Right ventricle myocardium superior (tissue), 1 donor: ENCODE data around the gene PCSK7. TPM values are rescaled to one million over a fixed set of nuclear protein-coding genes. Genes with fewer than 3 reads are reported as not detected.
A peak's percentile ranks its signal among the peaks of the same experiment; 100 is the strongest.

Source experiments
- ATAC-seq: fragments of 200-7000 bp; cut with Tn5 transposase; one replicate; pipeline ENCODE4 v1.9.1; 2020; ENCODE audit warnings: mild to moderate bottlenecking; ENCODE audit not compliant: poor library complexity
- DNase-seq: peaks from one replicate; pipeline ENCODE4 v3.0.0-alpha.2; 2020
- intact Hi-C: fragments of 100-400 bp; cut with DNase I; formaldehyde crosslinking; loops from one replicate; pipeline ENCODE4 v1.11.2; 2022
- total RNA-seq: library from RNA; stranded (reverse); fragmentation: NEBNext Ultra II Directional; extraction: Animal tissue kit (Norgen Biotek cat#: 25700); gene quantifications from one replicate; pipeline ENCODE4 v1.2.1, GENCODE V29; 2021
- donor health status: DM: no; HTN: yes; CAD: no; lungs with severe emphysema.

The PCSK7 gene
- total RNA-seq, 1 donor from 2014 or later, result 22.3 TPM

DNA sequence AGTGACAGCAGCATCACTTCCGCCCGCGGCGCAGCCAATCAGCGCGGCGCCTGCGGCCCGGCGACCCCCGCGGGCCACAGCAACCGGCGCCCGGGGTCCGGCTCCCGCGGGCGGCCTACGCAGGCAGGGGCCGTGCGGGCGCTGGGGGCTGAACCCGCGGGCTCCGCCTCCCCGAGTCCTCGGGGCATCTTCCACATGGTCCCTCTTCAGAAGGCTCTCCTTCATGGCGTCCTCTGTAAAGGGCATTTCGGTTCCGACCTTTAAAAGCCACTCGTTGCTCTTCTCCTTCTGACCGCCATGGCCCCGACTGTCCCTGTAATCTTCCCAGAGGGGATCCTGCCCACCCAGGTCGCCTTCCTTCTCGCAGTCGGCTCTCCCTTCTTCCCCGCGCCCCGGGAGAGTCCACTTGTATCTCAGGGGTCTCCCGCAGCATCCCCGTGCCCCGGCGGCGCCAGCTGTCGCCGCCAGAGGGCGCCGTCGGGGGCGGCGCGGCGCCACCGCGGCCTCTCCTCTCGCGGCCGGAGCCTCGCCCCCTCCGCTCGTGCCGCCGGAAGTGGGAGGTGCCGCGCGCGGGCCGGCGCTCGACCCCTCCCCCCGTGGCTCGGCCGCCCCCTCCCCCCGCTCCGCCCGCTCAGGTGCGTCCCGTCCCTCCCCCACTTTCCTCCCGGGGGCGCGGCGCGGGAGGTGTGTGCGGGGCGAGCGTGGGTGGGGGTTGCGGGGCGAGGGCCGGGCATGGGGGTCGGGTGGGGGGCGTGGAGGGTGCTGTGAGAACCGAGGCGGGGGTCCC is 412 bp upstream of the PCSK7 start, which contains the start of gene RNF214:
Gene RNF214, plus strand, starts transcription at position 580 of the 787 bp plus-strand sequence. CDS start 1,602 bp downstream, outside the sequence.
- DNase-seq (peak; percentile 84), ATAC-seq (peak; percentile 95)

DNA sequence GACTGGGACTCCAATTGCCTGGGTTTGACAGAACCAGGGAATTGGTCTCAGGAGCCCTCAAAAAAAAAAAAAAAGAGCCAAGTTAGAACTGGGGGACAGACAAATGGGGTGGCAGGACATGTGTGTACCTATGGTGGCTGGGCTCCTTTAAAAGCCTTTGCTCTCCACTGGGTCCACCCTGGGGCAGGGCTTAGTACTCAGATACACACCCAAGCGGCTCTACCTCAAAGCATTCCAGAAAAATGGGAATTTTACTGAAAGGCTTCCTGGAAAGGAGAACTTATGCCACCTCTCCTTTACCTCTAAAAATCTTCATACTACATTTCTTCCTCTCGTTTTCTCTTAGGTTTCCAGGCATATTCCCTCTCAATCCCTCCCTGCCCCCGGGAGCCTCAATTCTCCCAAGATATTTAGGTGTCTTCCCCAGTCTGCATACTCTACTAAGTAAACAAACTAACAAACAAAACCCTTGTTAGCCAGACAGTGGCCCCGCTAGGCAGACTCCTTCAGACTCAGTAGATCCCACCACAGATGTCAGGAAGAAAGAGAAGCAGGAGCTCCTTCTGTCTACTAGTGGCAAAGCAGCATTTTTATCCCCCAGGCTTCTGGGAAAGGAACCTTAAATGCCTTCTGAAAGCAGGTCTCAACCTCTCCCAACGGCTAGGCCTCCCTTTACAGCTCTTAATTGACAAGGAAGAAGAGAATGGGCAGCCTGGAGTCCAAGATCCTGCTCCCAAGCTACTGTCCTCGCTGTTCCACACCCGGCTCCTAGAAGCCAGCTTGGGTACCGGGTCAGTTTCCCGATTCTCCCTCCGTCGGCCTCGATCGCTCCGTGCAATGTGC is 653 bp downstream of the PCSK7 start:
- ATAC-seq (no peak), DNase-seq (no peak)
- intact Hi-C loops, result no loop called here

More for the DNA sequence above, 412 bp upstream of the PCSK7 start, which contains the start of gene RNF214:
- intact Hi-C loops, result no loop called here

DNA sequence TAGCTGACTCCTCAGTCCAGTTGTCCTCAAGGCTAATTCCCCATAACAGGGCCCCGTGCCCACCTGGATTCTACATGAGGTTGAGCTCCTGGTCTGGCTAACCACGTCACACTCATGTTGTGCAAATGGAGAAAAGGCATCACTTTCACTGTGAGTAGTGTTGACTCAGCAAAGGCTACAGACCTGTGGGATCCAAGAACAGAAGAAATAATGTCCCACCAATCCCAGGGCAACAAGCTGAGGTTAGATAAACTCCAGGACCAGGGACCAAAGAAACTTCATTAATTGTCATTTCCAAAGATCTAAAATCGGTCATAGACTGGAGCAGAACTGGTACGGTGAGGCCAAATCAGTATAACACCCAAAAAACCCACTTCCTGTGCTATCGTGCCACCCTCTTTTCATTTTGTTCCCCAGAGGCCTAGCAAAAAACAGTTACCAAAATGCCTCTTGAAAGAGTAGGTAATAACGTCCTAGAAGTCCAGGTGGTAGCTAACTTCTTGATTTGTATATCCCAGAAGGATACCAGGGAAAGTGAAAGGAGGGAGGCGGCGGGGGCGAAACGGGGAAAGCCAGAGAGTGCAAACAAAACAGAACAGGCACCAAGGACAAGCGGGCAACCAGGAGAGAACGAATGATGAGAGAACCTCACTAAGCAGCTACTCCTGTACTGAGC is 1.4 kb downstream of the PCSK7 start:
- DNase-seq (no peak), ATAC-seq (no peak)
- intact Hi-C loops, result no loop called here

DNA sequence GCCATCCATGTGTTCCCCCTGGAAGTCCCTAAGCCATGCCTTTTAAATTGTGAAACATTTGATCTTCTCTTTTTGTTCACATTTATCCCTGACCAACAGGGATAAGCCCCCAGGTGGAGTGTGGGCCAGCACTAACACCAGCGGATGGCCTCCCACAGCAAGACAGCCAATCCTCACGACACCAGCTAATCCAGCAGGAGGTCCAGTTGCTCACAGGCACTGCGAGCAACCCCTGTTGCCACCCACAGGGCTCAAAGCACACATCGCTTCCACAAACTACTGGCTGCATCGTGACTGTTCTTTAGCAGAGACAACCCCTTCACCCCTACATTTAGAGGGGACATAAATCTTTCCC is 2.0 kb downstream of the PCSK7 start:
- ATAC-seq, result no peak
- DNase-seq, result no peak

DNA sequence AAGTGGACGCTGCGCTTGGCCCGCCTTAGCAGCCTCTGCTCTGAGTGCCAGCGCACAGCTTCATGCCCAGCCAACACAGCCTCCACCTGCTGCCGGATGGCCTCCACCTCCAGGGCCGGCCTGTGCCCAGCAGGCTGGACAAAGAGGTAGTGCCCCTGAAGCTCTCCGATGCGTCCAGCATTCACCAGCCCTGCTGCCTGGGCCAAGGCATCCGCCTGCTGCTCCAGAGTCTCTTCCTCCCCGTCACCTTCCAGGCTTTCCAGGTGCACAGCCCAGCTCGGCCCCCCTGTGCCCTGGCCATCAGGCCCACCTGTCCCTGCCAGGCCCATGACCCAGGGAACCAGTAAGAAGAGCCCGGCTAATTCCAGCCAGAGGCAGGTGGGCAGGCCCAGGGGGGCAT is 2.5 kb downstream of the PCSK7 start:
- intact Hi-C loops, result loop anchor here (10.0 kb wide), 1 partner anchor 435 kb away; the partner anchor contains the start of gene APOA5
- DNase-seq (no peak), ATAC-seq (no peak)

More for the DNA sequence above, 2.0 kb downstream of the PCSK7 start:
- intact Hi-C loops, result loop anchor here (10.0 kb wide), 1 partner anchor 435 kb away; the partner anchor contains the start of gene APOA5

DNA sequence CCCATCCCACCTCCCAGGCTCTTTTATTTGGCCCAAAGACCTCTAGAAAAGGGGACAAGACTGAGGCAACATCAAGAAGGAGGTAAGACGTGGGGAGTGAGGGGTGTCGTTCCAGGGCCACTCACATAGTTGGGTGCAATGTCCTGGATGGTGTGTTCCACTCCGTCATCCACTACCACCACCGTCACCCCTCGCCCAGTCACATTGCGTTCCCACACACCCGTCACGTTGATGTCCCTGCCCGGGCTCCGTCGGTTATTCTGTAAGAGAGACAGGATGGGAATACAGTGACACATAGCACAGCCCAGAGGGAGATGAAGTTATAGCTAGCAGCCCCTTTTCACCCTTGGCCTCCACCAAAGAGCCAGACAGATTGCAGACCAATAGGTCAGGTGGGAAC is 3.8 kb downstream of the PCSK7 start:
- DNase-seq, result no peak
- intact Hi-C loops, result loop anchor here (10.0 kb wide), 1 partner anchor 433 kb away; the partner anchor contains the start of gene APOA5
- no peak for ATAC-seq

DNA sequence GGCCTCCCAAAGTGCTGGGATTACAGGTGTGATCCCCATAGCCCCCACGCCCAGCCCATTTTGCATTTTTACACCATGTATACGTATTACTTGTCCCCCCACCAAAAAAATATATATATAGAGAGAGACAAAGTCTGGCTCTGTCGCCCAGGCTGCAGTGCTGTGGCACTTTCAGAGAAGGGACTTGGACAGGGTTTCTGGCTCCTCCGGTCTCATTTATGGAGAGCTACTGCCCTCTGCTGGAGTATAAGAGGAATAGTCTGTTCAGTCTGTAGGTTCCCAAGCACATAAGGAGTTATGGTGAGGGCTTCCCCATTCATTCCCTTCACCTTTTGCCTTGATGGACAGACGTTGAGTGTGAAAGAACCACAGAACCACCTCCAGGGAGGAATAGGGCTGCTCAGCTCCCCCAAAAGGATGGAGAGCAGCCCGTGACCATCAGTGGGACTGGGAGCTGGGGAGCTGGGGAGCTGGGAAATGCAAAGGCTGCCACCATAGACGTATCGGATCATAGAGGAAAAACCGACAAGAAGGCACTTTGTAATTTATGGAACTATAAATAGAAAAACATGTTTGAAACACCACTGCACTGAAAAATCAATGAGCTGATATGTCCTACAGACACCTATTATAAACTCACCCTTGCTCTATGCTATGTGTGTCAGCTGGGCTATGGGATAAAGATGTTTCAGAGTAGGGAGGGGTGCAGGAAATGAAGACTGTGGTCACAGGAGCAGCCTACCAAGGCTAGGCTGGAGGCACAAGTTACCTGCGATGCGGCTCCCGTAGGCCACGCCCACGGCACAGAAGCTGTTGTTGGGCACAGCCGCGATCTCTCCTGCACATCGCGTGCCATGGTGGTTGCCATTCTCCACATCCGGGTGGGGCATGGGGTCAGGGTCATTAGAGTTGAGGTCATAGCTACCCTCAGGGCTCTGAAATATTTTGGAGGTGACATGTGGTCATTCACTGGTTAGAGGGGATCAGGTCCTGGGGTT is 5.2 kb downstream of the PCSK7 start:
- DNase-seq (no peak), ATAC-seq (peak; percentile 76)
- intact Hi-C loops, result loop anchor here (10.0 kb wide), 1 partner anchor 432 kb away; the partner anchor contains the start of gene APOA5

DNA sequence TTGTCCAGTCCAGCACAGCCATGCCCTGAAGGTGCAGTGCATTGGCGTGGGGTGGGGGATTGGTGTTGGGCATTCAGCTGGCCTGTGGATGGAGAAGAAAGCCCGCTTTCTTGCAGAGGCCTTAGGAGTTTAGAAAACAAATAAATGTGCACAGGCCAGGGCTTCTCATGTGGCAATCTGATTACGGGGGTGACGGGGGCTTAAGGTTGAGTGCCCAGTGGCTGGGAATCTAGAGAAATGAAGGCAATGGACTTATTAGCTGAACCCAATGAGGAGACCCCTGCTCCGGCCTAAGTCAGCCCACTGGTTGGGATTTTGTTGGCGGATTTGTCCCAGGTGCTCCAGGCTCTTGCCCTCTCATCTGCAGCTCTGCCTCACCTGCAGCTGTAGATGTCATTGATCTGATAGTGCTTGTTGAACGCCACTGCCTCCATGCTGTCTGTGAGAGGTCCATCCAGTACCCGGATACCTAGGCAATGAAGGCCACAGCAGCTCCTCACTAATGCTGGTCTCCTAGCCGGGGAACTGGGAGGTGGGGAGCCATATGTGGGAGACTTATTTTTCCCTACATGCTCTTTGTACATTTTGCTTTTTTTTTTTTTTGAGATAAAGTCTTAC is 6.2 kb downstream of the PCSK7 start:
- DNase-seq (no peak), ATAC-seq (no peak)
- intact Hi-C loops, result loop anchor here (10.0 kb wide), 1 partner anchor 431 kb away; the partner anchor contains the start of gene APOA5

DNA sequence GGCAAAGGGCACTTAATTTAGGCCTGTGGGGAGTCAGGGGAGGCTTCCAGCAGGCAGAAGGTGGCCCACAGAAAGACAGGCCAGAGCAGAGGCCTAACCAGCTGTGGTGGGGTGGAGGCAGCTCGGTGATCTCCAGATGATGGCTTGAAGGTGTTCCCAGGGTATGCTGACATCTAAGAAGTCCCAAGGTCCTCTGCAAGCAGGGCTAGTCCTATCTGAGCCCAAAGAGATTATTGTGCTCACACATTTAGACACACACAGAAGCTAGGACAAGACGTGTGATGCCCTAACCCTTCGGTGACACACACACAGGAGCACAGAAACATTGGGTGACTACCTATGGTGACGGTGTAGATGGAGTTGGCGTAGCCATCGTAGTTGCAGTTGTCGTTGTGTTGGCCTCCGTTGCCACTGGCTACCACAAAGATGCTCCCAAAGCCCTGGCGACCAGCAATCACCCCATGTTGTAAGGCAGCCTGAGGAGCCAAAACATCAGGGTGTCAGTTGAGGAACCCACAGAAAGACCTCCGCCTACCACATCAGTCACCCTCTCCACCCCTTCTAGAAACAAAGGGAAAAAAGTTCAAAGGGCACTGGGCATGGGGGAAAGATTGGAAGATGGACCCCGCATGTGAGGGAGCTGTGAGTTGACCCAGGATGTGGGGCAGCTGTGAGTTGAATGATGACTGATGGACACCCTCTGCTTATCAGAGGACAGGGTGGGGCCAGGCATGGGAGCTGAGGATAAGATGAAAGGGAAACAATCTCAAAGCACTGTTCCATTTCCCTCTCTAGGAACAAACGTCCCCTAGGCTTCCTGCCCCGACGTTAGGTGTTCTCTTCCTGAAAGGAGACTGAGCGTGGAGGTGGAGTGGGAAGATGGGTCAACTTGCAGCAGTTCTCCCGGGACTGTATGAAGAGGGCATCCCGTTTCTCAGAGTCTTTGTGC is 7.9 kb downstream of the PCSK7 start:
- intact Hi-C loops, result loop anchor here (5.0 to 10.0 kb wide), 2 partner anchors 42 to 429 kb away; partner anchors contain the start of gene APOA5
- ATAC-seq (no peak), DNase-seq (no peak)

DNA sequence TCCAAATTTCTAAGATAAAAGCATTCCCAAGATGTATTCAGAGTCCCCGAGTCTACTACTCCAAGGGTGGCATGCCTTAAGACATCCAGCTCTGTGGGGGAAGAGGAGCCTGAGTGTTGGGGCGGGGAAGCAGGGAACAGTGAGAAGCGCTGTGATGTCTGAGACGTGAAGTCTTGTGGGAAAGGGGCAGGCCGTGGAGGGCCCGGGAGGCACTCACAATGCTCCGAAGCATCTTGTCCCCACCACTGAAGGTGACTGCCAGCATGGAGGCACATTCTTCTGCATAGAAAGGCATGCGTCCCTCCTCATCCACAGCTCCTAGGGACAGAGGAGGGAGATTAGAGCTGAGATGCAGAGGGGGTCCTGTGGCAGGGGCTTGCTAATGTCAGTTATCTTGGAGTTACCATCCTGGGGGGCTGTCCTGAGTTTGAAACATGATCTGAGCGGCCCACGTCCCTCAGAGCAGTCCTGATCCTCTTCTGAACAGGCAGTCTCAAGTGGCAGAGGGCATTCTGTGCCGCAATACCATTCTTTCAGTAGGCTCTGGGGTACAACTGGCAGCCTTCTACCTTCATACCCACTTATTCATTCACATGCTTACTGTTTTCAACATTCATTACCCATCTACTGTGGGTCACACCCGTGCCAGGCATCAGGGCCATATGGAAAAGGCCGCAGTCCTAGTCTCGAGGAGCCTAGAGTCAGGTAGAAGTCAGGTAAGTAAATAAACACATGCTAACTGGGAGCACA is 8.7 kb downstream of the PCSK7 start:
- no peak for ATAC-seq
- DNase-seq, result no peak
- intact Hi-C loops, result loop anchor here (5.0 to 10.0 kb wide), 2 partner anchors 41 to 428 kb away; partner anchors contain the start of gene APOA5

DNA sequence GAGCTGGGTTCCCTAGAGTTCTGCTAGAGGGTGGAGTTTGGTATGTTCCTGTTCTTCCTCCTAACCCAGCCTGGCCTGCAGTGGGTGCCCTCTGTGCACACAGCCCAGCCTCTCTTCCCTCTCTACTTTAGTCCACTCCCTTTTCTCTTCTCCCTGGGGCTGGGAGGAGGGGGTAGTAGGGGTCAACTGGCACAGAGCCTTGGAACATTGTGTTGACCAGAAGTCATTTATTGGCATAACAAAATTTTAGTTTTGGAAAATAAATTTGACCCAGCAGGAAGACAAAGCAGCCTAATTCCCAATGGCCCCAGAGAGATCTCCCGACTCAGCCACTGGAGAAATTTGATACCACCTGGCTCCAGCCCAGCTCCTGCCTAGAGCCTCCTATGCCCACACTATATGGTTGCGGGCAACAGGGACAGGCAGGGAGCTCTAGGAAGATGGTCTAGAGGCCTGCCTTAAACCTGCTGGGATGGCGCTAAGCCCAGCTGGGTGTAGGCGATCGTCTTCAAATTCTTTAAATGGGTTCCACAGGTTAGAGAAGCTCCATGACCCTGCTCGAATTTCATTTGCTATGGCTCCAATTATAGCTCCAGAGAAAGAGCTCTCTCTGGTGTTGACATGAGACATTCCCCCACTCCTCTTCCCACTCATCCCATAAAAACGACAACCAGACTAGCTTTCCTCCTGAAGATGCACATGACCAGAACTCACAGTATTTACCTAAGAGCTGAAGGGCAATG is 9.9 kb downstream of the PCSK7 start:
- intact Hi-C loops, result loop anchor here (5.0 to 10.0 kb wide), 2 partner anchors 40 to 427 kb away; partner anchors contain the start of gene APOA5
- ATAC-seq (peak; percentile 57), DNase-seq (peak; percentile 83)

DNA sequence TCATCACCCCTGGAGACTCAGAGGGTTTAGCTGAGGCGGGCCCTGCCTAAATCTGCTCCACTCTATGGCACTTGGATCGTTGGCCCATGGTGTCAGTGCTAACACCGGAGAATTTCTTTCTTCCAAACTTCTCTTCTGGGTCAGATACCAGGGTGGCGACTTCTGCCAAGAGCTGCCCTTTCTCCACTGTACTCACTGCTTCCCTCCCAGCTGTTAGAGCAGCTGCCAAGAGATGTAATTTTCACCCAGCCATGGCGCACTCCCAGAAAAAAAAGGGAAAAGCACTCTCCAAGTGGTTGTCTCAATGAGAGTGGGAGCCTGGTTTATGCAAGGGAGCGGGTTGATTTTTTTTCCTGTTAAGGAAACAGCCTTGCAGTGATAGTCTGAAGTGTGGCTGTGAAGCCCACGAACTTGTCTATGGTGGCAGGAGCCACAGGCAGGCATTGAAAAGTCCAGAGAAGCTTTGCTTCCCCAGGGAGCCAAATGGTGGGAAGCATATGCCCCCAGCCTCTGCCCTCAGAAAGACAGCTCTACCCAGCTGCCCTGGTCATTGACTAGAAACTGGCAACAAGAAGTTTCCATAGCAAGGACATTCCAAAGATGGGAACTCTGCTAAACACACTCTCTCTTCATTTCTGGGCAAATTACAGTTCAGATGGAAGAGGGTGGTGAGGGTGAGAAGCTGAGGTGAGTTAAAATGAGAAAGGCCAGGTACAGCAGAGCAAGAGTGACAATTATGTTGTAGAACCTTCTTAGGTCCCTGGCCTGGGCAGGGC is 10.7 kb downstream of the PCSK7 start:
- DNase-seq (peak; percentile 69), ATAC-seq (peak; percentile 67)
- intact Hi-C loops, result loop anchor here (5.0 to 10.0 kb wide), 2 partner anchors 39 to 426 kb away; partner anchors contain the start of gene APOA5

DNA sequence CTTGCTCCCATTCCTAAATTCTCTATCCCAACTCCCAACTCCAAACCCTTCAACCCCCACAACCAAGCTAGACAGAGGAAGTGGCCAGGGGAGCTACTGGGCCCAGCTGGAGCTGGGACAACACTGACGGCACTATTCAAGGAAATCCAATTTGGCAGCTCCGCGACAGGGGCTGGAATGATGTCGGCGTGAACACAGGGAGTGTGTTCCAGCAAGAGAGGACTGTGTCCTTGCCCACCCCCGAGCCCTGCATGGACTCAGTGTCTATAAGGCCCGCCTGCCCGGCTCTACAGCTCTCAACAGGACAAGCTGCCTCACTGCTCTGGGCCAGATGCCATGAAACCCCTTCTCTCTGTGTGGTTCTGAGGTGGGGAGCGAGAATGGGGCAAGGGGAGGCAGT is 11.3 kb downstream of the PCSK7 start:
- intact Hi-C loops, result loop anchor here (5.0 to 10.0 kb wide), 2 partner anchors 38 to 426 kb away; partner anchors contain the start of gene APOA5
- ATAC-seq (peak; percentile 77), DNase-seq (peak; percentile 90)

DNA sequence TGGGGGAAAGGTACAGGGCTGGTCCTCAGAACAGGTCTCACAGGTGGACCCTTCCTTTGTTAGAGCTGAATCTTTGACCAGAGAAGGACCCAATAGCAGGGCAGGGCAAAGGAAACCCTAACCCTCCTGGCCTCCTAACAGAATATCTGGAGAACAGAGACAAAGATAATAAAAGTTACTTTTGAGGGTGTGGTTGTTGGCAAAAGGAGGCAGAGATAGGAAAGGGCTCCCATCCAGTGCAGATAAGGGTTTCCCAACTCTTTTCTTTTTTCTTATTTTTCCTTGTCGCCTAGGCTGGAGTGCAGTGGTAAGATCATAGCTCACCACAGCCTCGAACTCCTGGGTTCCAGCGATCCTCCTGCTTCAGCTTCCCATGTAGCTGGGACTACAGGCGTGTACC is 11.9 kb downstream of the PCSK7 start:
- DNase-seq, result no peak
- no peak for ATAC-seq
- intact Hi-C loops, result loop anchor here (2.0 to 10.0 kb wide), 3 partner anchors 21 to 425 kb away; partner anchors contain the start of genes APOA5 and TAGLN
